Activated naive CD4-positive, alpha-beta T cell treated with anti-CD3 and anti-CD28 coated beads, Interleukin-2, amount 50 U/mL, for 16 hours (primary cell): Measurements from ENCODE around the gene SDR42E1.

ENCODE experiments used
- DNase-seq: peaks from one replicate; pipeline ENCODE4 v3.0.0-alpha.2; 2020

SDR42E1 gene

GRCh38 chr16:82011199-82011641 is at the start of gene SDR42E1:
TSS of gene SDR42E1 (minus strand) at chr16:82011470. CDS start at chr16:82000858, 10,612 bp downstream.
- DNase-seq, result peak; percentile 58

DNA sequence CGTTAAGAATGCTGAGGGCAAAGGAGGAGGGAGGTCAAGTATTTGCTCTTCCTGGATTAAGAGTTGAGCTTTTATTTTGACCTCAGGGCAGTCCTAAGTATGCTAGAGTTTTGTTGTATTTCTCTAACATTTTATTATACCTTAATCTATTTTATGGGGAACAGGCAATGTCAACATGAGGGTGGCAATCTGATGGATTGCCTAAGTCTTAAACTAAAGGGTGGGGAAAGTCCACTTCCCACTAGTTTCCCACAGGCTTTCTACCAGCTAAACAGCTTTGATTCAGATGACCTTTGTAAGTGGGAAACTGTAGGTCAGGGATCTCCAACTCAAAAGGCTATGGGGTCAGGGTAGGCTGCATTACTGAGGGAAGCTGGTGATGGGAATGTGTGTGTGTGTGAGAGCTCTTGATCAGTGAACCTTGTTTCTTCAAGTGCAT is 48.7 kb upstream of the SDR42E1 start:
- DNase-seq, result no peak

DNA sequence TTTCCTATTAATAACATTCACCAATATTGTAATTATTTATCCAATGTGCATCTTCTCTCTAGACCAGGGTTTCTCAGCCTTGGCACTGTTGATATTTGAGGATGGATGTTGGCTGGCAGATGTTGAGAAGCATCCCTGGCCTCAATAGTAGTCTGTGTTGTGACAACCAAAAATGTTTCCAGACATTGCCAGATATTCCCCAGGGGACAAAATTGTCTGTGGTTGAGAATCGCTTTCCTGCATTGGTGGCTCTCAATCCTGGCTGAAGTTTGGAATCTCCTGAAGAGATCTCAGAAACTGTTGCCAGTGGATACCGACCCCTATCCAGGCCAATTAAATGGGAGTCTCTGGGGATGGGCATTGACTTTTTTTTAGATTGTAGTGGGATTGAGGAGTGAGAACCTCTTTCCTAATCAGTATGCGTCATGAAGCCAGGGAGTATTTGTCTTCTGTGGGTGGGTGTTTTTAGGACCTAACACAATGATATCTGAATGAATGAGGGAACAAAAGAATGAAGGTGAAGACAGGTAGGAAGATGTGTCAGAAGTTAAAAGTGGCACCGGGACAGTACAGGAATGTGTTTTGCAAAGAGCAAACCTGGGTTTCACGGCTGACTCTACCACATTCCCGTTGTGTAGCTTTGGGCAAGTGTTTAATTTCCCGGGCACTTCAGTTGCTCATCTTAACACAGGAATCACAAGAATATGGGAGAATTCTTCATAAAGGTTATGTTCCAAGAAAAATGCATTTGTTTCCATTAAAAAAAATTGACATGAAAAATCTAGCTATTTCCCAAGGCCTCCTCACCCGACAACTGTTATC is 48.1 kb upstream of the SDR42E1 start:
- no peak for DNase-seq

GRCh38 chr16:82056550-82056896 is 45.3 kb upstream of the SDR42E1 start:
- no peak for DNase-seq

- DNase-seq, result no peak
These were observed 44.7 kb upstream of the SDR42E1 start for GRCh38 chr16:82055728-82056549.

DNA sequence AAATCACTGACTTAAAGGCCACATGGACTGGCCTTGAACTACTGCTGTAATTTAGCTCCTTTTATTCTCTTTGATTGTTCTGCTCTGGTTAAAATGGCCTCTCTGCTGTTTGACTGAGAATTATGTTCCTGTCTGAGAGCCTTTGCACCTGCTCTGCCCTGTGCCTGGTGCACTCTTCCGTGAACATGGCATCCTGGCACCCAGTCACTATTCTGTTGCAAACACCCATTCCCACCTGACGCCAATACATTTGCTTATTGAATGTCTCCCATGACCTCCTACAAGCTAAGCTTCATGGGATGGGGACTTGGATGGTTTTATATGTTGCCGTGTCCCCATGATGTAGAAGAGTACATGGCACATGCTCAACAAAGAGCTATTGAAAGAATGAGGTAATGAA is 43.8 kb upstream of the SDR42E1 start:
- no peak for DNase-seq

GRCh38 chr16:82051656-82052055 is 40.4 kb upstream of the SDR42E1 start:
- DNase-seq, result no peak

- no peak for DNase-seq
These were observed 39.7 kb upstream of the SDR42E1 start for GRCh38 chr16:82050909-82051357.

DNA sequence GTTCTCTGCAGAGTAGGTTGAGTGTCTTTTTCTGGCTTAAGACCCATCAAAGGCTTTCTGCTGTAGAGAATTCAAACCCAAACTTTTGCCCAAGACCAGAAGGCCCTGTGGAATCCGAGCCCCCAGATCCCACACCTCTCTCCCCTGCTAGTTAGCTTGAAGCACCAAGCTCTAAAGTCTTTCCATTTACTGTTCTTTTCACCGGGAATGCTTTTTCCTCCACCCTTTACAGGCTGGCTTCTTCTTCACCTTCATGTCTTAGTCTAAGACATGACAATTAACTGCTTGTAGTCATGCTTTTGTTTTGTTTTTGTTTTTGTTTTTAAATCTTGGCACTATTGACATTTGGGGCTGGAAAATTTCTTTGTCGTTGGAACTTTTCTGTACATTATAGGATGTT is 39.2 kb upstream of the SDR42E1 start:
- DNase-seq, result no peak

DNA sequence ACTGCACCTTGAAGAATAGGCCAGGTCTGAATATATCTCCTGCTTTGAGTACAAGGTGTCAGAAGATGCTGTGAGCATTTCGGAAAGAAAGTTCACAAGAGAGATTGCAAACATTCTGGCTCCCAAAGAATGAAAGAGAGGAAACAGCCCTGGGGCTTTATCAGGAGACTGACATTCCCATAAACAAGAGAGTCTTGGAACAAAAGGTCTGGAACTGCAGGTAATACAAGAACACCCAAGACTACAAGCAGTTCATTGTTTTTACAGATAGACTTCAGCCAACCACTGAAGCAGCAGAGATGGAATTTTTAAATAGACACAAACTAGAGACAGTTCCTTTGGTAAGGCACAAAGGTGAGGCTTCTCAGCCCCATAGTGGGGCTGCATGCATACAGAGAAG is 38.2 kb upstream of the SDR42E1 start:
- no peak for DNase-seq

DNA sequence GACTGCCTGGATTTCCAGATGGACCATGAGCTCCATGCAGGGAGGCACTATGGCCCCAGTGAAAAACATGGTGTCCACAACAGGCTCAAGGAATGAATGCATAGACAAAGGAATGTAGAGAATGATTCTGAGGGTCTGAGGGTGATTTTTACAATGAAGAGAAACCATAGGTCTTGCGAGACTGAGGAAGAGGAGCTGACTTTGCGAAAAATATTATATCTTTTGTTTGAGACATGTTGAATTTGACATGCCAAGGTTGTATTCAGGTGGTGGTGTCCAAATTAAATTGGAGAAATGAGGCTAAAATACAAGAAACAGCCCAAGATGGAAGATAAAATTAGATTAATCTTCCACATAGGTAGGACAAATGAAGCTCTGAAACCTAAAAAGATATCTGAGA is 36.5 kb upstream of the SDR42E1 start:
- no peak for DNase-seq

DNA sequence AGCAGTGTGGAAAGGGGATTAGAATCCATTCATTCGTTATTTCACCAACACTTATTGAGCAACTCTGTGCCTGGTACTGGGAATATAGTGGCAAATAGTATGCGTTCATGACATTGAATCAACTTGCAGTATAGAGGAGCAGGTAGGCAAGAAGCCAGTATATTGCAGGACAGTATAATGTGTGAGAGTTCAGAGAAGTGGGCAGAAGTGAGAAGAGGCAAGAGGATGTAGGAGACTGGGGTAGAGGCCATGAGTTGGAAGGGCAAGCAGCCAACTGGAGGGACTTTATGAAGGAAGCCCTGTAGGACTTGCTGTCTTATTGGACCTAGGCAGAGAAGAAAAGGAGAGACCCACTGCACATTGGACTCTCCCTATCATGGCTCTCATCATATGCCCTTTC is 36.1 kb upstream of the SDR42E1 start:
- DNase-seq, result no peak

GRCh38 chr16:82046941-82047340 is 35.7 kb upstream of the SDR42E1 start:
- no peak for DNase-seq

GRCh38 chr16:82046541-82046940 is 35.3 kb upstream of the SDR42E1 start:
- DNase-seq, result no peak

- DNase-seq, result no peak
These were observed 34.2 kb upstream of the SDR42E1 start for GRCh38 chr16:82045465-82045864.

DNA sequence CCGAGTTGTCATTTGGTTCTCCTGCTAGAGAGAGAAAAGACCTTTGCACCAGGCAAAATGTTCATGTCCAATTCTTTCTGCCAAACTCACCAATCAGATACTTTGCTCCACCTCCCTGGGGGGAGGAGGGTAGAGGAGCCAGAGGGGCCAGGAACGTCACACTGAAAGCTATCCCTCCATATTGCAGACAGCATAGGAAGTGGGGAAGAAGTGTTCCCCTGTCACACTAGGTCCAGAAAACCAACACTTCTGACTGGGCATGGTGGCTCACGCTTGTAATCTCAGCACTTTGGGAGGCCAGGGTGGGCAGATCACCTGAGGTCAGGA is 33.3 kb upstream of the SDR42E1 start:
- DNase-seq, result no peak

DNA sequence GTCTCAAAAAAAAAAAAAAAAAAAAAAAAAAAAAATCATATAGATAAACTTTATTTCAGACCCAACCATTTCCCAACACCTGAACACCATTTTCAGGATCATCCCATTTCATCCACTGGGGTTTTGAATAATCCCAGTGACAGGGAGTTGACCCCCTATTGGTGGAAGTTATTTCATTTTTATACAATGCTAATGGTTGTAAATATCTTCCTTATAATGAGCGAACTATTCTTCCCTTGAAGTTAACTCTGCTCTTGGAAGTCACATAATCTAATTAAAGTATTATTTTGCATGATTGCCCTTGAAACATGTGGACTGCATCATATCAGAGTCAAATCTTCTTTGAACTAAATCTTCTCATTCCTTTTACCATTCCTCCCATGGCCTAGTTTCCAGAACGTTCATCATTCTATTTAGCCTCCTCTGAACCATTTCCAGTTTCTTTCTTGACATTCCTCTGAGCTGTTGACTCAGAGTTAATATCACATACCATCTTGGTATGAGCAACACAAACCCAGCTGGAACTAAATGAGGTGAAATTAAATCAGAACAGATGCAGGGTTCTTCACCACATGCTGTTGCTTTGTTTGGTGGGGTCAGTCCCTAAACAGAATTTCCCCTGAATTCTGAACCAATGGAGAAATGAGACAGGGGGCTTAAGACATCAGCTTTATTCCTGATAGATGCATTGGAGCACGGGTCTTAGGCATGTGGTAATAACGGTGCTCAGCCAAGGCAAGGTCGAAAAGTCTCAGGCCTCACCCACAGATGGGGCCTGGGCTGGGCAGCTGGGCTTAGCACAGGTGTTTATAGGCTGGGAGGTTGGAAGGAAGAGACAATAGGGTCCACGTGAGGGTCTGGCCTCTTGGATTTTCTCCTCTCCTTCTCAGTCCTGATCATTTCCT is 32.7 kb upstream of the SDR42E1 start:
- DNase-seq, result no peak

DNA sequence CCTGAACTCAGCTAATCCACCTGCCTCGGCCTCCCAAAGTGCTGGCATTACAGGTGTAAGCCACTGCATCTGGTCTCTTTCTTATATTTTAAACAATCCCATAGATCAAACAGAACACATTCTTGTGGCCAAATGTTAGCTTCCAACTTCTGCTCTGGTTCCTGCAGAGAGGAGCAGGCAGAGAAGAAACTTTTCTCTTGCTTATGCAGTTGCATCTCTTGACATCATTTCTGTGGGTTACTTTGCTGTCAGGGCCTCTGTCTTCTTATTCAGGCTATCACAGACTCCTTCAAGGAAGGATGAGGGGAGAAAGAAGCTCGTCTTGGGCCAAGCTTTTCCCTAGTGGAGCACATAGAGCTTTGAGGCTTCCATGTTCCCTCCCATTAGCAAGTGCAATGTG is 31.6 kb upstream of the SDR42E1 start:
- DNase-seq, result no peak

DNA sequence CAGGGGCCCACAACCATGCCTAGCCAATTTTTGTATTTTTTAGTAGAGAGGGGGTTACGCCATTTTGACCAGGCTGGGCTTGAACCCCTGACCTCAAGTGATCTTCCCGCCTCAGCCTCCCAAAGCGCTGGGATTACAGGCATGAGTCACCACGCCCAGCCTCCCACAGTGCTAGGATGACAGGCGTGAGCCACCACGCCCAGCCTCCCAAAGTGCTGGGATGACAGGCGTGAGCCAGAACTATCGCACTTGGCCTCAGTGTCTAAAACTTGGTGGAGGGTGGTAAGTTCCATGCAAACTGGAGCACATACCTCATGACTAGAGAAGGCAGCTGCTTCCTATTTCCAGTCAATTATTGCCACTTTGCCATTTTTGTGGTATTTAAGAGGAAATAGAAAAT is 30.9 kb upstream of the SDR42E1 start:
- DNase-seq, result no peak

- no peak for DNase-seq
These were observed 30.3 kb upstream of the SDR42E1 start for GRCh38 chr16:82041542-82041941.

DNA sequence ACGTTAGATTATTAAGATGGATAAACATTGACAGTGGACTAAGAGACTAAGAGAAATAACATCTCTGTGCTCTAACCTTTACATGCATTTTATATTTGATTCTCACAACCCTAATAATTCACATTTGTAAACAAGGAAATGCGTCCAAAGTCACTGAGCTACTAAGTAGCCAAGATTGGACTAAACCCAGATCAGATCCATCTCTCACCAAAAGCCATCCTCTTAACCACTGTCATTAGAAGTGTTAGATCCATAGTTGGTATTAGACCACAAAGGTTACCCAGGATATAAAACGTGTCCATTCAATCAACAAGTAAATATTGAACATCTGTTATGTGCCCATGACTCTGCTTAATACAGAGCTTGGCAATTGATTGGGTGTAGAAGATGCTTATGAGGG is 29.0 kb upstream of the SDR42E1 start:
- no peak for DNase-seq

GRCh38 chr16:82037666-82038065 is 26.4 kb upstream of the SDR42E1 start:
- DNase-seq, result no peak

GRCh38 chr16:82037251-82037650 is 26.0 kb upstream of the SDR42E1 start:
- DNase-seq, result no peak
